HepG2 (cell line): ENCODE measurements around the gene HPD. TPM values are rescaled to one million over a fixed set of nuclear protein-coding genes. Genes with fewer than 3 reads are reported as not detected.
A peak's percentile ranks its signal among the peaks of the same experiment; 100 is the strongest.

ENCODE experiments used
- AHR ChIP-seq: IDR thresholded peaks from 2 replicates; pipeline ENCODE4 v1.6.1; 2018; ENCODE audit warnings: missing genetic modification reagents, missing compliant biosample characterization
- DNMT3B ChIP-seq: conservative IDR thresholded peaks from 2 replicates; pipeline ENCODE4 v1.6.1; 2016; ENCODE audit warnings: missing biosample characterization, control low read depth
- E2F2 ChIP-seq: sonication (generic); formaldehyde crosslinking; IDR thresholded peaks from 2 replicates; pipeline ENCODE4 v1.4.0; 2020; ENCODE audit warnings: missing genetic modification reagents, borderline replicate concordance
- FOXA1 ChIP-seq, 2 experiments: fragments of 450-650 bp in 1 of 2; sonication (generic) in 1 of 2; formaldehyde crosslinking in 1 of 2; IDR thresholded peaks; 2 replicates each; pipeline versions ENCODE4 v1.4.0 to v1.6.1; 2016 to 2020; ENCODE audit warnings: missing genetic modification reagents in 1 of 2
- GLI4 ChIP-seq: sonication (generic); formaldehyde crosslinking; IDR thresholded peaks from 2 replicates; pipeline ENCODE4 v1.5.1; 2020; ENCODE audit warnings: missing genetic modification reagents, mild to moderate bottlenecking, moderate library complexity, borderline replicate concordance
- GRHL1 ChIP-seq: sonication (generic); formaldehyde crosslinking; conservative IDR thresholded peaks from 2 replicates; pipeline ENCODE4 v1.8.0; 2022; ENCODE audit warnings: missing genetic modification reagents
- ISL2 ChIP-seq: sonication (generic); formaldehyde crosslinking; IDR thresholded peaks from 2 replicates; pipeline ENCODE4 v1.5.0; 2020; ENCODE audit warnings: missing genetic modification reagents
- MTERF4 ChIP-seq: sonication (generic); formaldehyde crosslinking; IDR thresholded peaks from 2 replicates; pipeline ENCODE4 v1.8.0; 2023; ENCODE audit warnings: mild to moderate bottlenecking, missing genetic modification reagents
- PAX8 ChIP-seq: sonication (generic); formaldehyde crosslinking; IDR thresholded peaks from 2 replicates; pipeline ENCODE4 v1.8.0; 2022; ENCODE audit warnings: mild to moderate bottlenecking, missing genetic modification reagents, borderline replicate concordance
- SMARCC2 ChIP-seq: fragments of 450-650 bp; IDR thresholded peaks from 2 replicates; pipeline ENCODE4 v1.6.1; 2017; ENCODE audit warnings: antibody characterized with exemption, mild to moderate bottlenecking
- SRSF9 ChIP-seq: fragments of 200-400 bp; formaldehyde crosslinking; IDR thresholded peaks from 2 replicates; pipeline ENCODE4 v1.6.1; 2018; ENCODE audit warnings: borderline replicate concordance, mild to moderate bottlenecking, low read depth, low read length; ENCODE audit not compliant: insufficient read depth, poor library complexity, severe bottlenecking
- TARDBP ChIP-seq: sonication (generic); formaldehyde crosslinking; IDR thresholded peaks from 2 replicates; pipeline ENCODE4 v1.8.0; 2022; ENCODE audit warnings: mild to moderate bottlenecking, missing genetic modification reagents
- ZBTB37 ChIP-seq: sonication (generic); formaldehyde crosslinking; IDR thresholded peaks from 2 replicates; pipeline ENCODE4 v1.4.0; 2020; ENCODE audit warnings: mild to moderate bottlenecking, missing genetic modification reagents
- ZC3H4 ChIP-seq: sonication (generic); formaldehyde crosslinking; IDR thresholded peaks from 2 replicates; pipeline ENCODE4 v1.4.0; 2020; ENCODE audit warnings: missing genetic modification reagents, borderline replicate concordance
- ZNF282 ChIP-seq: fragments of 450-650 bp; IDR thresholded peaks from 2 replicates; pipeline ENCODE4 v1.6.1; 2018; ENCODE audit not compliant: partially characterized antibody
- ZNF296 ChIP-seq: sonication (generic); formaldehyde crosslinking; conservative IDR thresholded peaks from 2 replicates; pipeline ENCODE4 v1.5.0; 2020; ENCODE audit warnings: mild to moderate bottlenecking, missing genetic modification reagents
- ZNF33A ChIP-seq: sonication (generic); formaldehyde crosslinking; IDR thresholded peaks from 2 replicates; pipeline ENCODE4 v1.5.1; 2020; ENCODE audit warnings: missing genetic modification reagents, mild to moderate bottlenecking, moderate library complexity, borderline replicate concordance
- ZNF501 ChIP-seq: sonication (generic); formaldehyde crosslinking; IDR thresholded peaks from 2 replicates; pipeline ENCODE4 v1.5.1; 2020; ENCODE audit warnings: mild to moderate bottlenecking, moderate library complexity, missing genetic modification reagents
- ZNF530 ChIP-seq: sonication (generic); formaldehyde crosslinking; IDR thresholded peaks from 2 replicates; pipeline ENCODE4 v1.5.0; 2020; ENCODE audit warnings: low read depth, mild to moderate bottlenecking, missing genetic modification reagents
- polyA plus RNA-seq, 8 experiments: library from polyadenylated mRNA; depleted of rRNA in 3 of 8; stranded (reverse) in 7 of 8; unstranded in 1 of 8; fragments of >200 nt; fragmentation: Illumina TruSeq in 4 of 8; extraction: Trizol in 4 of 8; gene quantifications; 2 replicates each; pipeline versions ENCODE4 v1.2.1 to v1.2.3, GENCODE V29; 2011 to 2016; ENCODE audit warnings: low read depth in 4 of 8, missing spikeins in 1 of 8, mixed read lengths in 1 of 8; ENCODE audit not compliant: insufficient read depth in 1 of 8
- total RNA-seq, 5 experiments: library from RNA; depleted of rRNA; stranded (reverse); fragments of >200 nt; fragmentation: Illumina TruSeq; extraction: Trizol; gene quantifications; 2 replicates each; pipeline ENCODE4 v1.2.3, GENCODE V29; 2016; ENCODE audit warnings: low read depth in 1 of 5
- TF ChIP-seq, protein P1 (sequence below): sonication (generic); formaldehyde crosslinking; IDR thresholded peaks from 2 replicates; pipeline ENCODE4 v1.9.0; 2021; ENCODE audit warnings: missing genetic modification reagents, borderline replicate concordance

HPD gene
- total and polyA plus RNA-seq, 2 of the 13 experiments (the other 11 are each of a cell fraction or from before 2014, with no cell fraction given) = 120 to 195 TPM

- TF ChIP-seq ZBTB37 (CRISPR knock-in tag) (no peak), ZNF501 (CRISPR knock-in tag) (no peak), GLI4 (no peak; the same call in 1 of the 2 replicates), SRSF9 (no peak), GRHL1 (CRISPR knock-in tag) (no peak), DNMT3B (CRISPR knock-in tag) (no peak), AHR (no peak), ZNF530 (CRISPR knock-in tag) (no peak), ZC3H4 (CRISPR knock-in tag) (no peak), E2F2 (CRISPR knock-in tag) (no peak), ZNF282 (no peak), FOXA1 (IDR thresholded peaks at IDR 0.05) (no peak), FOXA1 (CRISPR knock-in tag; IDR thresholded peaks at IDR 0.05) (0 out of 2 replicates have a peak, but pooled peaks have one; percentile 6), ISL2 (peak; percentile 26; the same call in 1 of the 2 replicates), ZNF296 (CRISPR knock-in tag) (no peak), PAX8 (CRISPR knock-in tag) (0 out of 2 replicates have a peak, but pooled peaks have one; percentile 13), MTERF4 (CRISPR knock-in tag) (no peak), TARDBP (CRISPR knock-in tag) (peak; percentile 74; the same call in 1 of the 2 replicates), SMARCC2 (no peak), ZNF33A (CRISPR knock-in tag) (no peak)
- TF ChIP-seq, protein P1, sequence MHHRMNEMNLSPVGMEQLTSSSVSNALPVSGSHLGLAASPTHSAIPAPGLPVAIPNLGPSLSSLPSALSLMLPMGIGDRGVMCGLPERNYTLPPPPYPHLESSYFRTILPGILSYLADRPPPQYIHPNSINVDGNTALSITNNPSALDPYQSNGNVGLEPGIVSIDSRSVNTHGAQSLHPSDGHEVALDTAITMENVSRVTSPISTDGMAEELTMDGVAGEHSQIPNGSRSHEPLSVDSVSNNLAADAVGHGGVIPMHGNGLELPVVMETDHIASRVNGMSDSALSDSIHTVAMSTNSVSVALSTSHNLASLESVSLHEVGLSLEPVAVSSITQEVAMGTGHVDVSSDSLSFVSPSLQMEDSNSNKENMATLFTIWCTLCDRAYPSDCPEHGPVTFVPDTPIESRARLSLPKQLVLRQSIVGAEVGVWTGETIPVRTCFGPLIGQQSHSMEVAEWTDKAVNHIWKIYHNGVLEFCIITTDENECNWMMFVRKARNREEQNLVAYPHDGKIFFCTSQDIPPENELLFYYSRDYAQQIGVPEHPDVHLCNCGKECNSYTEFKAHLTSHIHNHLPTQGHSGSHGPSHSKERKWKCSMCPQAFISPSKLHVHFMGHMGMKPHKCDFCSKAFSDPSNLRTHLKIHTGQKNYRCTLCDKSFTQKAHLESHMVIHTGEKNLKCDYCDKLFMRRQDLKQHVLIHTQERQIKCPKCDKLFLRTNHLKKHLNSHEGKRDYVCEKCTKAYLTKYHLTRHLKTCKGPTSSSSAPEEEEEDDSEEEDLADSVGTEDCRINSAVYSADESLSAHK (CRISPR knock-in tag) = no peak
Measured at GRCh38 chr12:121795034-121795968, 63.4 kb downstream of the HPD start (continued).
